GM19324 (cell line): Measurements from ENCODE around the gene ZZZ3.
A peak's percentile ranks its signal among the peaks of the same experiment; 100 is the strongest.
"Not testable (repeated sequence)": the region's sequence is repeated elsewhere in the genome, so short reads cannot be mapped to it uniquely, and the experiment has no call there.

Experiments
- ATAC-seq: cut with Tn5 transposase; IDR thresholded peaks from one replicate; pipeline ENCODE4 v1.9.1; 2021; ENCODE audit warnings: mild to moderate bottlenecking, moderate library complexity; ENCODE audit not compliant: unreplicated experiment, low FRiP score

The ZZZ3 gene

DNA sequence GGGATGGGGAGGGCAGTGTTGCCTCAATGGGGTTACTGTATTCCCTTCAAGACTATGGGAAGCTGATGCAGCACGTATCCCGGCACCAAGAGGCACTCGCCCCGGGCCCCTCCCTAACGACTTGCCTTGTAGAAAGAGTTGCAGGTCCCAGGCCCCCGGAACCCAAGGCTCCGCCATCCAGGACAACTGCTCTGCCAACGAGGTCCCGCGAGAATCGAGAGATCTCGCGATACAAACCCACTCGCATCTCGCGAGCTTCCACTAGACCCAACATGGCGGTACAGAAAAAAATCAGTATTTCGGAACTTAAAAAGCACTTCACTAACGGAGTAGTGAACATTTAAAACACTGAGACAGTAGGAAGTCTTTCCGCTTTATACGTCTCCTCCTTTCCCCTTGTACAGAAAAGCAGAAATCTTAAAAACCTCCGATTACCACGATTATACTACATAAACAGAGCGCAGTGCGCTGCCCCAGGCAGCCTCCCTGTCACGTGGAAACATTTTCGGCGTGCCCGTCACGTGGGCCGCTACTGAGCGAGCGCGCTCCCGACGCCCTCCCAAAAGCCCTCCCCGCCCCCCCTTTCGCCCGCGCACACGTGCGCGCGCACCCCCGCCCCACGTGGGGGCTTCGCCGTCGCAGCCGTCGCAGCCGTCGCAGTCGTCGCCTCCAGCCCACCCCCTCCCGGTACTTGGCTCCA, at the start of gene ZZZ3:
Gene ZZZ3 (minus strand): TSS at position 199 of the 700 bp plus-strand sequence. CDS start 49,304 bp downstream, outside the sequence.
- peak; percentile 73 for ATAC-seq

- no peak for ATAC-seq
These were observed 49.6 kb upstream of the ZZZ3 start for GRCh38 chr1:77732090-77732489.

DNA sequence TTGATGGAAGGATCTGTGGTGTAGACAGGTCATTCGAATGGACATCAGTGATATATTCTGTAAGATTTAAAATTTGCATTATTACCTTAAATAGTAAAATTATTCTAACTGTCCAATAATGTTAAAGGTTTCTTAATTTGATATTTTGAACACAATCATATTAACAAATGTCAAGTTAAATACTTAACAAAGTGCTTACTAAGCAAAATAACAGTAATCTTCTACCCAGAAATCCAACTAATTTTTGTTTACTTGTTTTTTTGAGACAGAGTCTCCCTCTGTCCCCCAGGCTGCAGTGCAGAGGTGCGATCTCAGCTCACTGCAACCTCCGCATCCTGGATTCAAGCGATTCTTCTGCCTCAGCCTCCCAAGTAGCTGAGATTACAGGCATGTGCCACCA, 43.2 kb upstream of the ZZZ3 start:
- no peak for ATAC-seq

DNA sequence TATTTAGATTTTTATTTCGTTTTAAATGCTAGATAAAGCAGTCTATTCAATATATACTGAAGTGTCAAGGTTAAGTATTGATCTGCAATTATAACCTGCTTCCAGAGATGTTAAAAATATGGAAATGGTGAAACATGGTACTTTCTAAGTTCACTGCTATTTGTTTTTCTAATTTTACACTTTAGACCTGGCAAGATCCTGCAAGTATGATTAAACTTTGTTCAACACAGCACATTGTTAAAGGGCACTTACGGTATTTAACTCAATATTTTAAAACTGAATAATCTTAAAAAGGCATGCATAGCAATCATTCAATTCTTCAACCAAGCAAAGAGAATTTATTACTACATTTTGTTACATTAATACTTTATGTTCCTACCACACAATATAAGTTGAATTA, 35.7 kb upstream of the ZZZ3 start:
- no peak for ATAC-seq

- no peak for ATAC-seq
These were observed 33.6 kb upstream of the ZZZ3 start for GRCh38 chr1:77716065-77716464.

DNA sequence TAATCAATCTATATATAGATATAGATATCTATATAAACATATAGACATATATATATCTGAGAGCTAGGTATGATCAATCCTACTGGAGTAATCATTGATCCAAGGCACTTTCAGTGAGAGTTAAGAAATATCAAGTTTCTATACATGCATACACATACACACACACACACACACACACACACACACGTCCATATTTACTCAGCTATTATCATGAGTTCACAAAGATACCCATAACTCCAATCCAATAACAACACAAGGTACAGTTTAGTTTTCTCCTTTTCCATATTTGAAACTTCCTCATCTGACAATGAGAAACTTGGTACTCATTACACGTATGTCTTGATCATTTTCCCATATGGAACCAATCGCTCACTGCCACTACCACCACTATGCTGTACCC, 27.3 kb upstream of the ZZZ3 start:
- ATAC-seq = no peak

DNA sequence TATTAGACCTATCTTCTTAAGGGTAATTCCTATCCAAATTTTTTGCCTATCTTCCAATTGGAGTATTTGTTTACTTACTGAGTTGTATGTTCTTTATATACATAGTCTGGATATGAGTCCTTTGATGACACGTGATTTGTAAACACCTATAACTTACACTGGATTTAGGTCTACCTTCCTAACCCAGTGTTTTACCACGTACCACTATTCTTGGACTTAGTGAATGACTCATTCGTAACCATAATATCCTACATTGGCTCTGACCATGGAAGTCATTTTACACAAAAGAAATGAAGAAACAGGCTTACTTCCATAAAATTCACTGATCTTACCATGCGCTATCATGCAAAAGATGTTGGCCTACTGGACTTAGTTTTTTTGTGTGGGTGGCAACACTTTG, 23.9 kb upstream of the ZZZ3 start:
- no peak for ATAC-seq

GRCh38 chr1:77704736-77705135, 22.3 kb upstream of the ZZZ3 start:
- no peak for ATAC-seq

DNA sequence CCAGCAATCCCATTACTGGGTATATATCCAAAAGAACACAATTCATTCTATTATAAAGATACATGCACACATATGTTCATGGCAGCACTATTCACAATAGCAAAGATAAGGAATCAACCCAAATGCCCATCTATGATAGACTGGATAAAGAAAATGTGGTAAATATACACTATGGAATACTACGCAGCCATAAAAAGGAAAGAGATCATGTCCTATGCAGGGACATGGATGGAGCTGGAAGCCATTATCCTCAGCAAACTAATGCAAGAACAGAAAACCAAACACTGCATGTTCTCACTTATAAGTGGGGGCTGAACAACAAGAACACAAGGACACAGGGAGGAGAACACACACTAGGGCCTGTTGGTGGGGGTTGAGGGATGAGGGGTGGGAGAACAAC, 17.2 kb upstream of the ZZZ3 start:
- ATAC-seq = not testable (repeated sequence)

DNA sequence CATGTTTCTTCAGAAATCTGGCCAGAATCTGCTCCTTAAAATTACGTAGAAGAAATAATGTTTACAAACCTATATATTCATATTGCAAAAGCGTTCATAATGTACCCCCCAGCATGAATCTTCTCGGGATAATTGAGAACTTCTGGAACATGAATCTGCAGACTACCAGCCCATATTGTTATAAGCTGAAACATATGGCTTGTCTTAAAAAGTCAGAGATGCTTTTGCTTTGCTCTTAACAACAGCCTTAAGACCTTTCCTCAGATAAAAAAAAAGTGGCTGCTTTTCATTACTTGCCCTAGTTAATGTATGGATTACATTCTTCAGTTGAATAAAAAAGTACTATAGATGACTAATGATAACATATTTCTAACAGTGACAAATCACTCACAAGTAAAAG, 15.0 kb upstream of the ZZZ3 start:
- ATAC-seq = no peak

DNA sequence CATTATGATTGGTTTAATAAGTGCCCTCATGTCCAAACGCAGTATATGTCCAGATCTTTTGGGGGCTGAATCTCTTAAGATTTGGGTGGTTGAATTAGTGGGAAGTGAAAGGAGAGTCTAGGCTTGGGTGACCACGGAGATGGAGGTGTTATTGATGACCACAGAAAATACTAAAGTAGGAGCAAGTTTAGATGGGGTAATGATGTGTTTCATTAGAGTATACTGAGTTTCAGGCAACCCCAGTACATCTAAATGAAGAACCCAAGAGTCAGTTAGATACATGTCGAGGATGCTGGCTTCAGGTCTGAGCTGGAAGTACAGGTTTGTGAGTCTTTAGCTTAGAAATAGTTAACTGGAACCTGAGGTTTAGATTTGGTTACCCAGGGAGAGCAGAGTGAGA, 6.5 kb upstream of the ZZZ3 start:
- ATAC-seq = no peak

GRCh38 chr1:77687519-77687906, 5.1 kb upstream of the ZZZ3 start:
- no peak for ATAC-seq

GRCh38 chr1:77686796-77687518, 4.5 kb upstream of the ZZZ3 start:
- ATAC-seq = no peak

DNA sequence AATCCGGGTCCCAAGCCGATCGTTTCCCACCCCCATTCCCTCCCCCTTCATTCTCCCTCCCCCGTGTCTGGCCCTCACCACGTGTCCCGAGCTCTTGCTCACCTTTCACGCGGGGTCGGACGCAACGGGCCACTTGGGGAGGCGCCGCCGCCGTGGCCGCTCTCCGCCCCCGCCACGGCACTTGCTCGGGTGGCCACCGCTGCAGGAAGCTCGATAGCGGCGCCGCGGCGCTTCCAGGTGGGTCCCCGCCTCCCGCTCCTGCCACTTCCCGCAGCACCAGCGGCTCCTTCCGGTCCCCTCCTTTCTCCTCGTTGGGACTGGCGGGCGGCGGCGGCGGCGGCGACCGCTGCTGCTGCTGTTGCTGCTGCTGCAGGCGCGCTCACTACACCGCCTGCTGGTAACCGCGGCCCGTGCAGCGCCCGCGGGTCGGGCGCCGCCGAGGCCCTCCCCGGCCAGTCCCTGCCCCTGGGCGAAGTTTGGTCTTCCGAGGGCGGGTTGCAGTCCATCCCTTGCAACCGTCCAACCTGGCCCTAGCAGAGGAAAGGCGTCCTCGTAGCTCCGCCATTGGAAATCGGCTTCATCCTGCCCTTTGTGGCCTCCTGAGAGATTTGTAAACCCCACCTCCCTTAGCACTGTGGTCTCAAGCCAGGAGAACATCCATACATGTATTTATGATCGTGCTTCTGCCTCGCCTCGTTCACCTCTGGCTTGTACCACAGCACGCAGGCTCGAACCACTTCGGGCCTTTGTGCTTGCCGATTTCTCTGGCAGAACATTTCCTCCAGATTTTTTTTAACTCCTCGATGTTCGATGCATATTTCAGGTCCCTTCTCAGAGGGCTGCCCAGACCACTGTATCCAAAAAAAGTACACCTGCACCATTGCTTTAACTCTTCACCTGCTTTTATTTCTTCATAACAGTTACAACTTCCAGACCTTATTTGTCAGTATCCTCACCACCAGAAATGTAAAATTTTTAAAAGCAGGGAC, 996 bp upstream of the ZZZ3 start:
- ATAC-seq = peak; percentile 88

GRCh38 chr1:77680173-77680572, 2.3 kb downstream of the ZZZ3 start:
- no peak for ATAC-seq

GRCh38 chr1:77678660-77679610, 3.5 kb downstream of the ZZZ3 start:
- ATAC-seq = no peak

DNA sequence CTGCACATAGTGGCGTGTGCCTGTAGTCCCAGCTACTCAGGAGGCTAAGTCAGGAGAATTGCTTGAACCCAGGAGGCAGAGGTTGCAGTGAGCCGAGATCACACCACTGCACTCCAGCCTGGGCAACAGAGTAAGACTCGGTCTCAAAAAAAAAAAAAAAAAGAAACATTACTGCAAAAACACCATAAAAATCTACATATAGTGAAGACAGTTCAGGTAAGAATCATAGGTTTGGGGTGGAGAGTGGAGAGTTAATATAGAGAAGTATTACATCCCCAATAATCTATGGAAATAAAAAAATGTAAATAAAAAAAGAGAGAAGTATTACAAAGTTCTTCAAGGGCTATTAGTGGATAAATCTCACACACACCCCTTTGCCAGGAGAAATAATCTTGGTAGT, 7.7 kb downstream of the ZZZ3 start:
- ATAC-seq = not testable (repeated sequence)

DNA sequence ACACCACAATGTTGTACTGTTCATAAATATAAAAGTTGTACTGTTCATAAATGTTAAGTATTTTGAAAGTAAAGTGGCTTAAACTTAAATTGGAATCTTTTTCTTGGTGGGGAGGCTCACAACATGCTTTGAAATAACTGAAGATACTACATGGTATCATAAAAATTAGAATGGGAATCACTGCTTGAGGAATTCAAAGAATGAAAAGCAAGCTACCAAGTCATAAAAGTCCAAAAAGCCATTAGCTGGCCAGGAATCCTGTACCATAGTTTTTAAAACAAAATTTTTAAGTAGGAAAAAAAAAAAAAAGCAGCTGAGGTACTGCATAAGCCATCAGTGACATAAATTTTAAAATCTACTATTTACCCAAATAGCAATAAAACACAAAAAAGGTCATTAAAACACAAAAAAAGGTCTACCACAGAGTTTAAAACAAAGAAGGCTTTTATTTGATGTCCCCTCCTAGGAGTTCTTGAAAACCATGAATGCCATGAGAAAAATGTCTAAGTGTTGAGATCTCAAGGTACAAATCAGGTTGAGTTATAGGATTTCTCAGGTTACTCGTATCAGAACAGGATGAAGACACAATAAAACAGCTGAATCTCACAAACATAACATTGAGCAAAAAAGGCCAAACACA, 8.6 kb downstream of the ZZZ3 start:
- no peak for ATAC-seq

DNA sequence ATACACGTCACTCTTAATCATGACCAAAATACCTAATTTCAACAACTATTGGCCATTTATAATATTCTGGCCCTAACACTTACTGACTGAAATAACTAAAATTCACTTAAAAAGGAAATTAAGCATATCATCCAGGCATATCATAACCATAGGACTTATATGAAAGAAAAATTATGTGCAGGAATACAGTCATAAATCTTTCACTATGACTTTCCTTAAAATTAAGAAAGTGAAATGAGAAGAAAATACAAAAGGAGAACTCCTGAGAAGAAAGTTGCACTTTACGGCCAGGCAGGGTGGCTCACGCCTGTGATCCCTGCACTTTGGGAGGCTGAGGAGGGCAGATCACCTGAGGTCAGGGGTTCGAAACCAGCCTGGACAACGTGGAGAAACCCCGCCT, 9.4 kb downstream of the ZZZ3 start:
- no peak for ATAC-seq
